ENCODE measurements around the gene PCOLCE2. TPM values are rescaled to one million over a fixed set of nuclear protein-coding genes. Genes with fewer than 3 reads are reported as not detected.
"Not testable (repeated sequence)": the region's sequence is repeated elsewhere in the genome, so short reads cannot be mapped to it uniquely, and the experiment has no call there.

The PCOLCE2 gene
- total and polyA plus RNA-seq, 2 of the 8 experiments (the other 6 are each of a cell fraction or from before 2014, with no cell fraction given): 11.1 to 12.6 TPM

DNA sequence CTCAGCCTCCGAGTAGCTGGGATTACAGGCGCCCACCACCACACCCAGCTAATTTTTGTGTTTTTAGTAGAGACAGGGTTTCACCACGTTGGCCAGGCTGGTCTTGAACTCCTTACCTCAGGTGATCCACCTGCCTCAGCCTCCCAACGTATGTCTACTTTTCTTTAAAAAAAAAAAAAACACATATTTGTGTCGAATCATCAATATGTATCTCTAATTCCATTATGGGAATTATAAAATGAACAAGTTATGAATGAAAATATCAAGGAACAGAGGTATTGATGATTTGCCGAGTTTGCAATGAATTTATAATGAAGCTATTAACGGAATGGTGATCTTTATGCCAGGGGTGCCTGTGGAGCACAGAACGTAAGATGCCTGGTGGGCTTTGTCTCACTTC is 5.3 kb downstream of the PCOLCE2 start:
- not testable (repeated sequence) for H3K23me2 ChIP-seq (ENCODE audit: low read depth, low read length); H3K9me3 ChIP-seq (ENCODE audit: insufficient read depth in 2 of 2, low read depth in 1 of 2, low read length in 1 of 2); H3K23ac ChIP-seq (ENCODE audit: insufficient read length); H3K56ac ChIP-seq (replicated peaks; ENCODE audit: insufficient read length, low read depth, low read length); H3K79me2 ChIP-seq (ENCODE audit: control insufficient read depth in 1 of 2, insufficient read depth in 2 of 2, low read length in 2 of 2); H2BK15ac ChIP-seq (ENCODE audit: low read length); H3K27ac ChIP-seq (ENCODE audit: low read depth, low read length); H4K8ac ChIP-seq (ENCODE audit: extremely low read depth, insufficient read depth, low read length); H3K9ac ChIP-seq (replicated peaks in 1 of 4; ENCODE audit: extremely low read depth in 1 of 4, low read depth in 3 of 4, low read length in 3 of 4); H3K4me2 ChIP-seq (ENCODE audit: insufficient read depth in 1 of 2, low read depth in 2 of 2, low read length in 2 of 2); H3K18ac ChIP-seq (ENCODE audit: extremely low read depth, low read length); FAIRE-seq; DNase-seq (ENCODE audit: low read depth in 1 of 2, low spot score in 2 of 2); H4K5ac ChIP-seq (ENCODE audit: insufficient read length, low read depth, low read length); H3K4me3 ChIP-seq (ENCODE audit: extremely low read depth in 1 of 4, insufficient read depth in 2 of 4, low read depth in 3 of 4, low read length in 4 of 4); H2AFZ ChIP-seq (ENCODE audit: low read length); H2BK12ac ChIP-seq (ENCODE audit: low read depth, low read length); H2BK5ac ChIP-seq (ENCODE audit: low read depth, low read length); H3K4me1 ChIP-seq (replicated peaks in 1 of 4; ENCODE audit: control insufficient read depth in 3 of 4, insufficient read depth in 4 of 4, low read length in 3 of 4); H4K91ac ChIP-seq (replicated peaks; ENCODE audit: insufficient read length, low read length); H2BK120ac ChIP-seq (replicated peaks; ENCODE audit: low read depth, low read length); H3K27me3 ChIP-seq (replicated peaks in 1 of 4; ENCODE audit: control insufficient read depth in 3 of 4, extremely low read depth in 1 of 4, insufficient read depth in 3 of 4, low read length in 3 of 4); H3K36me3 ChIP-seq (ENCODE audit: control insufficient read depth in 2 of 4, insufficient read depth in 4 of 4, low read length in 3 of 4); H3K79me1 ChIP-seq (ENCODE audit: low read depth, low read length); H4K20me1 ChIP-seq (replicated peaks in 1 of 2; ENCODE audit: control insufficient read depth in 1 of 2, insufficient read depth in 2 of 2, low read length in 2 of 2); H3K14ac ChIP-seq (ENCODE audit: insufficient read length); H3K4ac ChIP-seq (replicated peaks; ENCODE audit: insufficient read length, low read depth, low read length); H2AK5ac ChIP-seq (ENCODE audit: low read depth, low read length); H2BK20ac ChIP-seq (ENCODE audit: low read length)
- 79% methylated on average over 8 of the region's 8 CpGs; no CpG with 5 or more reads in 1 of the 2 experiments for WGBS, 2 experiments (ENCODE audit: extremely low coverage in 1 of 2, insufficient coverage in 1 of 2, insufficient read length in 1 of 2, insufficient replicate concordance in 2 of 2, low coverage in 1 of 2, low lambda C conversion rate in 2 of 2, missing lambda C conversion rate in 1 of 2)
- ChIA-PET CTCF (ENCODE audit: partially characterized antibody) (interaction anchor here (0.6 to 1.6 kb wide), 9 partner anchors 12 to 462 kb away, joined by 3 to 6 read pairs (median 3); no protein-coding TSS in a partner anchor), POLR2A (ENCODE audit: partially characterized antibody) (interaction anchor here (1.3 kb wide), 1 partner anchor 23 kb away, joined by 3 read pairs; no protein-coding TSS in a partner anchor)

Data from H1 (cell line).